Panc1 (cell line): Measurements from ENCODE around the gene NR1I3.

ENCODE experiments used
- POLR2AphosphoS5 ChIP-seq: IDR thresholded peaks from 2 replicates; pipeline ENCODE4 v1.6.1; 2012; ENCODE audit warnings: mild to moderate bottlenecking, low read depth, low read length, moderate library complexity
- SIN3A ChIP-seq: IDR thresholded peaks from 2 replicates; pipeline ENCODE4 v1.6.1; 2012; ENCODE audit warnings: low read depth, mild to moderate bottlenecking, low read length, moderate library complexity, borderline replicate concordance; ENCODE audit not compliant: insufficient read depth
- TF ChIP-seq, protein P1 (sequence below): fragments of 450-650 bp; IDR thresholded peaks from 2 replicates; pipeline ENCODE4 v1.5.1; 2017; ENCODE audit warnings: mild to moderate bottlenecking
- TF ChIP-seq, protein P2 (sequence below), 2 experiments: IDR thresholded peaks; 2 replicates each; pipeline ENCODE4 v1.6.1; 2011 to 2012; ENCODE audit warnings: low read depth in 2 of 2, control low read depth in 1 of 2, low read length in 1 of 2, mild to moderate bottlenecking in 1 of 2, moderate library complexity in 1 of 2; ENCODE audit not compliant: insufficient read depth in 1 of 2

DNA sequence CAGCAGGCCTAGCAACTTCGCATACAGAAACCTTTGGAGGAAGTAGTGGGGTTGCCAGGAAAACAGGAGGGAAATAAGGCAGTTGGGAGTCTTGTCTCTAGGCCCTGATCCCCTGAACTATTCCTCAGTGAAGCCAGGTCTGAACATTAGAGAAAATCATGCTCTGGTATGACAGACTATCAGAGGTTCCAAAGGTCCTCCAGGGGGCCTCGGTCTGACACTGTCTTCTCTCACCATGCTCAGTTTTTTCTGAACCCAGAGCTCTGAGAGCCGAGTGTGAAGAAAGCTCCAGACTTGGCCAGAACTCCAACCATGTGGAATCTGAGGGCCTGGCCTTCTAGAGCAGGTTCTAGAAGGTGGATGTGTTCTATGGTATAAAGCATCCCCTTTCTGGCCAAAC, 8.1 kb downstream of the NR1I3 start:
- TF ChIP-seq, protein P1, sequence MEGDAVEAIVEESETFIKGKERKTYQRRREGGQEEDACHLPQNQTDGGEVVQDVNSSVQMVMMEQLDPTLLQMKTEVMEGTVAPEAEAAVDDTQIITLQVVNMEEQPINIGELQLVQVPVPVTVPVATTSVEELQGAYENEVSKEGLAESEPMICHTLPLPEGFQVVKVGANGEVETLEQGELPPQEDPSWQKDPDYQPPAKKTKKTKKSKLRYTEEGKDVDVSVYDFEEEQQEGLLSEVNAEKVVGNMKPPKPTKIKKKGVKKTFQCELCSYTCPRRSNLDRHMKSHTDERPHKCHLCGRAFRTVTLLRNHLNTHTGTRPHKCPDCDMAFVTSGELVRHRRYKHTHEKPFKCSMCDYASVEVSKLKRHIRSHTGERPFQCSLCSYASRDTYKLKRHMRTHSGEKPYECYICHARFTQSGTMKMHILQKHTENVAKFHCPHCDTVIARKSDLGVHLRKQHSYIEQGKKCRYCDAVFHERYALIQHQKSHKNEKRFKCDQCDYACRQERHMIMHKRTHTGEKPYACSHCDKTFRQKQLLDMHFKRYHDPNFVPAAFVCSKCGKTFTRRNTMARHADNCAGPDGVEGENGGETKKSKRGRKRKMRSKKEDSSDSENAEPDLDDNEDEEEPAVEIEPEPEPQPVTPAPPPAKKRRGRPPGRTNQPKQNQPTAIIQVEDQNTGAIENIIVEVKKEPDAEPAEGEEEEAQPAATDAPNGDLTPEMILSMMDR: no peak; the same call in 1 of the 2 replicates
- TF ChIP-seq POLR2AphosphoS5: no peak
- TF ChIP-seq, protein P2, sequence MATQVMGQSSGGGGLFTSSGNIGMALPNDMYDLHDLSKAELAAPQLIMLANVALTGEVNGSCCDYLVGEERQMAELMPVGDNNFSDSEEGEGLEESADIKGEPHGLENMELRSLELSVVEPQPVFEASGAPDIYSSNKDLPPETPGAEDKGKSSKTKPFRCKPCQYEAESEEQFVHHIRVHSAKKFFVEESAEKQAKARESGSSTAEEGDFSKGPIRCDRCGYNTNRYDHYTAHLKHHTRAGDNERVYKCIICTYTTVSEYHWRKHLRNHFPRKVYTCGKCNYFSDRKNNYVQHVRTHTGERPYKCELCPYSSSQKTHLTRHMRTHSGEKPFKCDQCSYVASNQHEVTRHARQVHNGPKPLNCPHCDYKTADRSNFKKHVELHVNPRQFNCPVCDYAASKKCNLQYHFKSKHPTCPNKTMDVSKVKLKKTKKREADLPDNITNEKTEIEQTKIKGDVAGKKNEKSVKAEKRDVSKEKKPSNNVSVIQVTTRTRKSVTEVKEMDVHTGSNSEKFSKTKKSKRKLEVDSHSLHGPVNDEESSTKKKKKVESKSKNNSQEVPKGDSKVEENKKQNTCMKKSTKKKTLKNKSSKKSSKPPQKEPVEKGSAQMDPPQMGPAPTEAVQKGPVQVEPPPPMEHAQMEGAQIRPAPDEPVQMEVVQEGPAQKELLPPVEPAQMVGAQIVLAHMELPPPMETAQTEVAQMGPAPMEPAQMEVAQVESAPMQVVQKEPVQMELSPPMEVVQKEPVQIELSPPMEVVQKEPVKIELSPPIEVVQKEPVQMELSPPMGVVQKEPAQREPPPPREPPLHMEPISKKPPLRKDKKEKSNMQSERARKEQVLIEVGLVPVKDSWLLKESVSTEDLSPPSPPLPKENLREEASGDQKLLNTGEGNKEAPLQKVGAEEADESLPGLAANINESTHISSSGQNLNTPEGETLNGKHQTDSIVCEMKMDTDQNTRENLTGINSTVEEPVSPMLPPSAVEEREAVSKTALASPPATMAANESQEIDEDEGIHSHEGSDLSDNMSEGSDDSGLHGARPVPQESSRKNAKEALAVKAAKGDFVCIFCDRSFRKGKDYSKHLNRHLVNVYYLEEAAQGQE (IDR thresholded peaks at IDR 0.05; ENCODE audit: insufficient read depth in 1 of 2, low read depth in 2 of 2, low read length in 1 of 2): no peak
- TF ChIP-seq SIN3A: no peak
